HG02571 (cell line): ENCODE results near the gene LINC01488.

Experiments
- ATAC-seq: cut with Tn5 transposase; IDR thresholded peaks from one replicate; pipeline ENCODE4 v1.9.1; 2021; ENCODE audit warnings: mild to moderate bottlenecking, moderate library complexity; ENCODE audit not compliant: unreplicated experiment

Gene LINC01488

GRCh38 chr11:69462106-69462951, 19.1 kb upstream of the LINC01488 start:
- no peak for ATAC-seq

DNA sequence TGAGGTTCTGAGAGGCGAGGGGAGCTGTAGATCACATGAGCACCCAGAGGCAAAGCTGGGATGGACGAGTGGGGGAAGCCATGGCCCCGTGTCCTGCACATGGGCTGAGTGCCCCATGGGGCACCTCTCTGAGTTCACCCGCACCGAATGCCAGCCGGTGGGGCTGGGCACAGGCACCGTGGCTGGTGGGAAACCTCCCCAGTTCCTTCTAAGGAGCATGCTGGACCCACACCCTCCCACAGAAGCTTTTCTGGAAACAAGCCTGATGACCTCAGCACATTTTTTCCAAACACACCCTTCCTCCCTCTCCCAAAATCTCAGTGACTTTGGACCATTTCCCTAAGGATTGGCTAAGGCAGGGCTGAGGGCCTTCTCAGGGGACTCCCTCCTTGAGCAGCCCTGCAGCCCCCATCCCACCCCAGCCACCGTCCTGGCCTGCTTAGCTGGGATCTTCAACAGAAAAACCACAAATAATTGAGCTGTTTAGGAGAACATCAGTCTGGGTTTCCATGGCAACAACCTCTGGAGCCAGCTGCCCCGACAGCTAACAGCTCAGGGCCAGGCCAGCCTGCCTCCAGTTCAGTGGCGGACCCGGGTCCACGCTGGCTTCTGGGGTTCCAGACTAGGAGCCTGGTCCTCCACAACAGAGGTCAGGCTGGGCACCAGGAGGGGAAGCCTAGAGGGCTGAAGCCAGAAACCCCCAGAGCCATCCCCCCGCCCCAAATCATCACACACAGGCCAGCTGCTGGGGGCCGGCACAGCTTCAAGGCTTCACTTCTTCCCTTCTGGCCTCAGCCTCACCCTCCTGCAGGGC, 18.1 kb upstream of the LINC01488 start:
- no peak for ATAC-seq

DNA sequence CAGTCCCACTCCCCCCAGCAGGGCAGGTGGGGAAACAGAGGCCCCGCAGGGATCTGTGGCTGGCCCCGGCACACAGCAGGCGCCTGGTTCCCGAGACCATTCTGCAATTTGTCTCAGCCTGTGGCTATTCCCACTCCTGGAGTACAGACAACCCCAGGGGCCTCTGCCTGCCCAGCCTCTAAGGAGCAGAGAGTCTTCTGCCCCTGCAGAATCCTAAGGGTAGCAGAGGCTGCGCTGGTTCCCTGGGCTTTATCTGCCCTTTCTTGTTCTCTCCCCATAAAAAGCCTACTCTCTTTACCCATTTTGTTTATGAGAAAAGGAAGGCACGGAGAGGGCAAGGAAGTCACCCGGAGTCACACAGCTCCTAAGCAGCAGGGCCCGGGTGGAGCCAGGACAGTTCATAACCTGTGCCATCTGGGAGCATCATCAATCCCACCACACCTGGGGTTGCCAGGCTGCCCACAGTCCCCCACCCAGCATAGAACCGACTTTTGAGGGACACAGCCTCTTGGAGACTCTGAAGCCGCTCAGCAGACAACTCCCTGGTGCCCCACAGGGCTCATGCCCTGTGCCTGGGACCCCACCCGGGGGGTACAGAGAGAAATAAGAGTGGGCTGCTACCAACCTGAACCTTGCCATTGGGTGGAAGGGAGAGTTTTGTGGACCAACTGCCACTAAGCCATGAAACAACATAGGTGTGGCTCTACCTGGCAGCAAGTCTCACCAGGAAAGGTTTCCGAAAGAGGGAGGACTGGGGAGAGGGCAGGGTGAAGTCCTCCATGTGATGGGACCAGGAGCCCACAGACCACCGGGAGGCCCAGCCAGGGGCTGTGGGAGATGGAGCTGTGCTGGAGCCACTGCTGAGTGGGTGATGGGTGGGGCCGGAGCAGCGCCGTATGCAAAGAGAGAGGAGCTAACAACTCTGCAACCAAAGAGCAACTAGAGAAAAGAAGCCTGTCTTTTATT, 17.2 kb upstream of the LINC01488 start:
- no peak for ATAC-seq

GRCh38 chr11:69465236-69466000, 16.0 kb upstream of the LINC01488 start:
- ATAC-seq: no peak

DNA sequence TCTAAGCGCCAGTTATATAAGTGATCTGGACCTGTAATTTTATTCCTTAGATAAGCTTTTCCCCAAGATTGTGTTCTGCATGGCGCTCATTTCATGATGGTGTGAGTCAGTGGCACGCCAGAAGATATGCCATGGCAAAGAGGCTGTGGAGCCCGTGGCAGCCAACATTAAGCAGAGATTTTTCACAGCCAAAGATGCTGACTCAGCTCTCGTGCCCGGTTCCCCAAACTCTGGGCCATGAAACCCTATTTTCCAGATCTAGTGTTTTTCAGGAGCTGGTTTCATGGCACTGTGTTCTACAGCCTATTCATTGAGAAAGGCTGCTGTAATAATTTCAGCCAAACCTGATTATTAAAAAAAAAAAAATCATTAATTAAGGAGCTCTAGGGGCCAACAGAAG, 15.4 kb upstream of the LINC01488 start:
- no peak for ATAC-seq

DNA sequence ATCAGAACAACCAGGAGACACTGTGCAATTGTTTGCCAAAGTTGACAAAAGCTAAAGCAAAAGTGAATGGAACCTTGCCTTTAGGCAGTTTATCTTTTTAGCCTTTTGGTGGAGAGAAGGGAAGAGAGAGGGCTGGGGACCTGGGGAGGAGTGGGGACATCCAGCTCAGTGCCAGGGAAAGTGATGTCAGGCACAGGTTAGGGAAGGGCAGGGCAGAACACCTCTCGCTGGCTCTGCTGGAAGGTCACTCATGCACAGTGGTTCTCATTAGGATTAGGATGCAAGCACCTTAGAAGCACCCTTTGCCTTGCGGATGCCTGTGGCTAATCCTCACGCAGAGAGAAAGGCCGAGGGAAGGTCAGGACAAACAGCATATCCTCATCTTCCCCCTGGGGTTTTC, 14.3 kb upstream of the LINC01488 start:
- ATAC-seq: no peak

DNA sequence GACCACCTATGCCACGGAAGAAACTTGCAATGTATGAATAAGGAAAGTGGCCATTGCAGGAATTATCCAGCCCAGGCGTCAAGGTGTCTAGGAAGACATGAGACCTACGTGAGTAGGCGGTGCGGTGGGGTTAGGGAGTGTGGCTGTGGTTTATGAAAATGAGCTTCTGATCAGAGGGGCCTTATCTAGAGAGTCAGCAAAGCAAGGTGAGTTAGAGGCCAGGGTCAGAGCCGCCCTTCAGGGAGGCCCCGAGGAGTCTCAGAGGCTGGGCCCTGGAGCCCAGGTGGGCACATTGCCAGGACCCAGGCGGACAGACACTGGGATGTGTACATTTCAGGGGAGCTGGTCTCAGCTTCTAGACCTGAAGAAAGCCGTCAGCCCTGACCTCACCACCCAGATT, 13.8 kb upstream of the LINC01488 start:
- no peak for ATAC-seq

DNA sequence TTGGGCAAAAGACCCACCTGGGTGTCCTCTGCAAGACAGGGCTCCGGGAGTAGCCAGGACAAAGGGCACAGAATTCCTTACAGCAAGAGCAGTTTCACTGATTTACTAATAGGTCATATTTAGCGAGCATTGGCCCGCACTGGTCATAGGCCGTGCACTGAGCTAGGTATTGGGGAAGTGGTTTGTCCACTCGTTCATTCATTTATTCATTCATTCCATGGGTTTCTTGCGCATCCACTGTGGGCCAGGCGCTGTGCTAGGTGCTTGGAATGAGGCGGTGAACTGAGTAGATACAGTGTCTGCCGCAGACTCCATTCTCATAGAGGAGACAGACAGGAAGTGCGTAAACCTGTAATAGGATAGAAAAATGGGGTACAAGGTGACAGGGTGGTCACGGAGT, 13.2 kb upstream of the LINC01488 start:
- ATAC-seq: no peak

- no peak for ATAC-seq
Observed at GRCh38 chr11:69468911-69469885, 12.3 kb upstream of the LINC01488 start.

DNA sequence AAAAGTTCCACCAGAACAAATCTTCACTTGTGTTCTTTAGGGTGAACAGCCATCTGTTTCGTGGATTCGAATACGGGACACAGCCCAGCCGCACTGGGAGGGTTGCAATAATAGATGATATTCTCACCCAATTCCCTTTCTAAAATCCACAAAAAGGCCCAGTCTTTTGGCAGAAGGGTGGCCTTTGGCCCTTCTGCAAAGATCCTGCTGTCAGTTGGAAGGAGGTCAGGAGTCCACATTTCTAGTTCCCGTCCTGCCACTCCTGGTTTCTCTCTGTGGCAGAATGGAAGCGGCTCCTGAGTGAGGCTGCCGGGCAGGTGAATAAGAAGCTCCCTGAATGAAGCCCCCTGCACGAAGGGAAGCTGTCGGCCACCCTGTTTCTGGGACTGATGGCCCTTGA, 11.2 kb upstream of the LINC01488 start:
- ATAC-seq: no peak

DNA sequence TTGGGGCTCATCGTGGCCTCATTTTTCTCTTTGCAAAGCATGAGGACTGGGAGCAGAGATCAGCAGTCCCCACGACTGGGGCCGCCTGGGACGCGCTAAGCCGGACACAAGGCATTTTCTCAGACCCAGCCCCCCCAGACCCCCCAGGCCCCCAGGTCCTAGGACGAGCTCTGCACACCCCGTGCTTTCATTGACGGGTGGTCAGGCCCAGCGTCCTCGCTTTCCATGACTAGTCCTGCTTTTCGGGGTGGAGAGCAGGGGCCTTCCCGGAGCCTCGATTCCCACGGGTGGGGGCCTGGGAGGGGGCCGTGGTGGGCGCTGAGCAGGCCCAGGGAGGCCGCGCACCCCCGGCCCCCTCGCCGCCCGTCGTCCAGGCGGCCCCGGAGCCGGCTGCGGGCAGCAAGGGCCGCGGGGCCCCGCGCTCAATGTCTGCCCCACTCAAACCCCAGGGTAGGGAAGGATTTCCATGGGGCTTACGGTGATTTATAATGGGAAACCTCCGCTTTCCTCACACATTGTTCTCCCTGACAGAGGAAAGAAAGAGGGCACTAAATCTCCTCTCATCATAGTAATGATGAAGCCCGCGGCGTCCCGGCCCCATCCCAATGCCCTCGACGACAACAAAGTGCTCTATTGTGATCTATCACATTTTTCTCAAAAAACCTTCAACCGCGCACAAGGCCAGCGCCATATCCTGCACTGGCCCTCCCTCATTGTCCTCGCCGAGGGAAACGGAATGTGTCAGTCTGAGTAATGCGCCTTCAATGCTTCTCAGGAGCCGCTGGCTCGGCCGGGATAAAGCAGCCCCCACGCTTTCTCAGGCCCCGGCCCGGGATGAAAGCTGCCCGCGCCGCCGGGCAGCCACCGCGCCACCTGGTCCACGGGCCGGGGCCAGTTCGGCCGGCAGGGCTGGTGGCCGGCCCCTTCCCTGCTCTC, 10.4 kb upstream of the LINC01488 start:
- ATAC-seq: no peak

DNA sequence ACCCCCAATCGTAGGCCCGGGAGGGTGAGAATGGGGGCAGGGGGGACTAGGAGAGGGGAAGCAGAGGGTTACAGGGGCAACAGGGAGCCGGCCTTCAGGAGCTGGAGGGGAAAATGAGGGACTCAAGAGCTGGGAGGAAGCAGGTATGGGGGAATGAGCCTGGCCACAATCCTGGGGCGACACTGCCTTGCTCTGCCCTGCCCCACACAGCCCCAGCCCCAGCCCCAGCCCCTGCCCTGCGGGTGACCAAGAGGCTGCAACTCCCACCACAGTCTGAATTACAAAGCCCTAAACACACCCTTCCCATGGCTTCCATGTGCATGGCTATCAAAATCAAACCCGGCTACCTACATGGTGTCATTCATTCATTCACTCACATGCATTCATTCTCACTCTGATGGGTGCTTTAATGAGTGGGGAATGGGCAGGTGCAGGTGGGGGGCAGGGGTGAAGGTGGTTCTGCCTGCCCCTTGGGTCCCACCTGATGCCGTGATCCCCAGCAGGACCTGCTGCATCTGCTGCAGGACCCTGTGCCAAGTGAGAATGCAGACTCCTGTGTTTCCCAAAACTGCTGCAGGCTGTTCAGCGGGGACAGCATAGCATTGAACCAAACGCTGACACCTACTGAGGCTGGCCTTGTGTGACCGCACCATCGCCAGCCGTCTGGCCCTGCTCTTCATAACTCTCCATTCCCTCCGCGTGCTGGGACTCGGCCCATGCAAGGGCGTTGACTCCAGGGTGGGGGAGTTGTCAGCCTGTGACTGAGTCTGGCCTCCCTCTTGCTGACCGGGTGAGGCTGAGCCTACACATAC, 9.5 kb upstream of the LINC01488 start:
- no peak for ATAC-seq

DNA sequence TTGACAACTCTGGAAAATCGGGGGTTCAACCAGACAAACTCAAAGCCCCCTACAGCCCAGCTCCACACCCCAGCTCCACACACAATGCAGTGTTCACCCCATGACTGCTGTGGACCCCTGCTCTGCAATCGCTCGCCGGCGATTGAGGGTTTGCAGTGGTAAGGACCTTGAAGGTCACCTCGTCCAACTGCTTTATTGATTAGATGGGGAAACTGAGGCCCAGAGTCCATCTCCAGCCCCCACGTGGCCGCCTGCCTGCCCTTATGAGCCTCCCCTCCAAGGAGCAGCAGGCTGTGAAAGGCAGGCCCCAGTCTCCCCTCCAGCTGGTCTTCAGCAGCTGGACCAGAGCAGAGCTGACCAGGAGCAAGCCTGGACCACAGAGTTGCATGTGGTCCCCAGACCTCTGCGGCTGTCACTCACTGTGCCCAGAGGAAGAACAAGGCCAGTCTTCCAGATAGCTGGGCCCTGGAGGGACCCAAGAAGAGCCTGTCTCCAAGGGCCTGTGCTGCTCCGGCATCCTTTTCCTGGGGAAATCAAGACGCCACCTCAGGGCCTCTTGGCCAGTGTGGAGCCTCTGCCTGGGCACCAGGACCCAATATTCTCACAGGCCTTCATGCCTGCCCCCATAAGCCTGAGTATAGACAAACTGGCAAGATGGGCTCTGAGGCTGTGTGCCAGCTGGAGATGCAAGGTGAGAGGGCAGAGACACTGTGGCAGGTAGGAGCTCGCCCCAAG, 8.8 kb upstream of the LINC01488 start:
- ATAC-seq: no peak

DNA sequence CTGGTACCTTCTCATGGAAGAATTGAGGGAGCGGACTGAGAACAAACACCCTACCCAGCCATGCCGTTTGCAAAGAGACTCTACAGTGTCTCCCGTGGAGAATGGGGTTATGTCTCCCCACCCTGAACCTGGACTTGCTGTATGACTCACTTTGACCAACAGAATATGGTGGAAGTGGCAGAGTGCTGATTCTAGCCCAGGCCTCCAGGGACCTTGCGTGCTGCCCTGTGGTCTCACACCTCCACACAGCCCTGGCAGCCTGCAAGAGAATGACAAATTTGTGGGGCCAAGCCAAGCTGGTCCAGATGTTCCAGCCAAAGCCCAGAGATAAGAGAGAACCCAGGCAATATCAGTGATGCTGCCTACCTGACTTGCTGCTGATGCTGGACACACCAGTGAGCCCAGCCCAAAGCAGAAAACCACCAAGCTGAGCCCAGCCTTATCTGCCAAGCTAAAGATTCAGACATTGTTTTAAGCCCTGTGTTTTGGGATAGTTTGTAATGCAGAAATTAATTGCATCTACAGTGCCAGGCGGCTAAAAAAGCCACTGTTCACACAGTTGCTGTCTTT, 8.1 kb upstream of the LINC01488 start:
- ATAC-seq: no peak

DNA sequence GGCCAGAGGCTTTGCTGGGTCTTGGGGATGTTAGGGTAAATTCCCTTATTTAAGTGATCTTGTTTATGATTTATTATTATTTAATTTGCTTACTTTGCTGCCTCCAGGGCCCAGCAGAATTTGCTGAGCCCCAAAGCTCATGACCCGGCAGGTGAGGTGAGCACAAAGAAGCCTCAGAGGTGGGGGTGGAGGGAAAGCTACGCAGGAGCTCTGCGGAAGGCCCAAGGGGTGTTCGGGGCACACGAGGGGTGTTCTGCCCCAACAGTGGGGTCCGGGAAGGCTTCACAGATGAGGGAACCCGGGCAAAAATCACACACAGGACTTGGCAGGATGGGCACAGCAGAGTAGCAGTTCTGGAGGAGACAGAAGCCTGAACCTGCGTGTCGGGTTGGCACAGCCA, 6.7 kb upstream of the LINC01488 start:
- no peak for ATAC-seq
